WTC11 (cell line): ENCODE measurements around the gene FBXL14.

ENCODE experiments used
- ATF1 ChIP-seq: sonication (generic); formaldehyde crosslinking; IDR thresholded peaks from 2 replicates; pipeline ENCODE4 v1.8.1; 2023; ENCODE audit warnings: mild to moderate bottlenecking, moderate library complexity, missing genetic modification reagents
- CTCF ChIP-seq: fragments of 200-600 bp; IDR thresholded peaks from 2 replicates; pipeline ENCODE4 v1.8.0; 2022; ENCODE audit warnings: antibody characterized with exemption
- FOXP1 ChIP-seq: sonication (generic); formaldehyde crosslinking; IDR thresholded peaks from 2 replicates; pipeline ENCODE4 v1.8.0; 2022; ENCODE audit warnings: missing genetic modification reagents, mild to moderate bottlenecking, moderate library complexity, borderline replicate concordance
- GABPB1 ChIP-seq: sonication (generic); formaldehyde crosslinking; IDR thresholded peaks from 2 replicates; pipeline ENCODE4 v1.8.1; 2023; ENCODE audit warnings: mild to moderate bottlenecking, missing genetic modification reagents
- GRHL2 ChIP-seq: fragments of 250-450 bp; sonication (Bioruptor Pico); IDR thresholded peaks from 2 replicates; pipeline ENCODE4 v1.8.0; 2022; ENCODE audit warnings: mild to moderate bottlenecking, moderate library complexity; ENCODE audit not compliant: insufficient replicate concordance, severe bottlenecking
- IRF2 ChIP-seq: sonication (generic); formaldehyde crosslinking; IDR thresholded peaks from 2 replicates; pipeline ENCODE4 v1.8.0; 2022; ENCODE audit warnings: low read depth, missing genetic modification reagents, borderline replicate concordance
- MLX ChIP-seq: sonication (generic); formaldehyde crosslinking; IDR thresholded peaks from 2 replicates; pipeline ENCODE4 v1.8.1; 2023; ENCODE audit warnings: mild to moderate bottlenecking, missing genetic modification reagents, moderate library complexity
- NR2C2 ChIP-seq: sonication (generic); formaldehyde crosslinking; IDR thresholded peaks from 2 replicates; pipeline ENCODE4 v1.8.0; 2022; ENCODE audit warnings: mild to moderate bottlenecking, missing genetic modification reagents
- RELA ChIP-seq: sonication (generic); formaldehyde crosslinking; IDR thresholded peaks from 2 replicates; pipeline ENCODE4 v1.8.1; 2022; ENCODE audit warnings: missing genetic modification reagents, mild to moderate bottlenecking, borderline replicate concordance
- USF2 ChIP-seq: sonication (generic); formaldehyde crosslinking; IDR thresholded peaks from 2 replicates; pipeline ENCODE4 v1.8.1; 2023; ENCODE audit warnings: mild to moderate bottlenecking, missing genetic modification reagents, moderate library complexity
- ZNF532 ChIP-seq: fragments of 250-450 bp; sonication (Bioruptor Pico); IDR thresholded peaks from 2 replicates; pipeline ENCODE4 v1.9.0; 2021; ENCODE audit warnings: mild to moderate bottlenecking, borderline replicate concordance
- ZSCAN18 ChIP-seq: fragments of 250-450 bp; sonication (Bioruptor Pico); IDR thresholded peaks from 2 replicates; pipeline ENCODE4 v2.1.2; 2022; ENCODE audit warnings: mild to moderate bottlenecking, moderate library complexity

GRCh38 chr12:1529862-1530591 lies 64.4 kb downstream of the FBXL14 start:
- no peak for TF ChIP-seq USF2 (CRISPR knock-in tag)
- no peak for TF ChIP-seq IRF2 (CRISPR knock-in tag)
- TF ChIP-seq MLX (CRISPR knock-in tag) = no peak
- TF ChIP-seq GRHL2 (CRISPR knock-in tag) = no peak
- TF ChIP-seq CTCF = no peak
- no peak for TF ChIP-seq ATF1 (CRISPR knock-in tag)
- no peak for TF ChIP-seq FOXP1 (CRISPR knock-in tag)
- TF ChIP-seq NR2C2 = no peak
- no peak for TF ChIP-seq ZNF532 (CRISPR knock-in tag)
- TF ChIP-seq ZSCAN18 (CRISPR knock-in tag) = no peak
- TF ChIP-seq RELA (CRISPR knock-in tag) = no peak
- TF ChIP-seq GABPB1 = no peak
